OCI-LY7 (cell line): ENCODE data around the gene TNFRSF17.

Experiments
- EZH2phosphoT487 ChIP-seq: fragments of 200-600 bp; sonication (generic); IDR thresholded peaks from 2 replicates; pipeline ENCODE4 v1.6.1; 2018; ENCODE audit warnings: low read depth, borderline replicate concordance, mild to moderate bottlenecking, mixed run types, antibody characterized with exemption, low read length, moderate library complexity, mixed read lengths
- TF ChIP-seq, protein P1 (sequence below): fragments of 200-600 bp; sonication (generic); conservative IDR thresholded peaks from 2 replicates; pipeline ENCODE4 v1.5.1; 2014; ENCODE audit warnings: mild to moderate bottlenecking, antibody characterized with exemption, low read length, moderate library complexity, mixed read lengths

DNA sequence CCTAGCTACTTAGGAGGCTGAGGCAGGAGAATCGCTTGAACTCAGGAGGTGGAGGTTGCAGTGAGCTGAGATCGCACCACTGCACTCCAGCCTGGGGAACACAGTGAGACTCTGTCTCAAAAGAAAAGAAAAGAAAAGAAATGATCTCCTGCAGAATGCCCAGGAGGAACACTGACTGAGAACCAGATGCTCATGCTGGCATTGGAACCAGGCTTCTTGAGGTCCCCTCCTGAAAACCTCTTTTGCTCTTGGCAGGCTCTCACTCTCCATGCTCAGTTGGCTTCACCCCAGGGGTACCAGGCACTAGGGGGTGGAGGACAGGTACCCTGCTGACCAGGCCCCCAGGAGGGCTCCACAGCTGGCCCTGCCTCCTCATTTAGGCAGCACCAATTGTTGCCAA, 8.5 kb upstream of the TNFRSF17 start:
- TF ChIP-seq, protein P1, sequence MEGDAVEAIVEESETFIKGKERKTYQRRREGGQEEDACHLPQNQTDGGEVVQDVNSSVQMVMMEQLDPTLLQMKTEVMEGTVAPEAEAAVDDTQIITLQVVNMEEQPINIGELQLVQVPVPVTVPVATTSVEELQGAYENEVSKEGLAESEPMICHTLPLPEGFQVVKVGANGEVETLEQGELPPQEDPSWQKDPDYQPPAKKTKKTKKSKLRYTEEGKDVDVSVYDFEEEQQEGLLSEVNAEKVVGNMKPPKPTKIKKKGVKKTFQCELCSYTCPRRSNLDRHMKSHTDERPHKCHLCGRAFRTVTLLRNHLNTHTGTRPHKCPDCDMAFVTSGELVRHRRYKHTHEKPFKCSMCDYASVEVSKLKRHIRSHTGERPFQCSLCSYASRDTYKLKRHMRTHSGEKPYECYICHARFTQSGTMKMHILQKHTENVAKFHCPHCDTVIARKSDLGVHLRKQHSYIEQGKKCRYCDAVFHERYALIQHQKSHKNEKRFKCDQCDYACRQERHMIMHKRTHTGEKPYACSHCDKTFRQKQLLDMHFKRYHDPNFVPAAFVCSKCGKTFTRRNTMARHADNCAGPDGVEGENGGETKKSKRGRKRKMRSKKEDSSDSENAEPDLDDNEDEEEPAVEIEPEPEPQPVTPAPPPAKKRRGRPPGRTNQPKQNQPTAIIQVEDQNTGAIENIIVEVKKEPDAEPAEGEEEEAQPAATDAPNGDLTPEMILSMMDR, result no peak
- no peak for TF ChIP-seq EZH2phosphoT487
